Heart left ventricle (tissue), 16 donors: ENCODE results near the gene EVI2A. TPM values are rescaled to one million over a fixed set of nuclear protein-coding genes. Genes with fewer than 3 reads are reported as not detected.

Experiments used
- ATAC-seq, 4 donors: fragments of 200-7000 bp; cut with Tn5 transposase; one replicate each; pipeline ENCODE4 v1.9.1; 2020 to 2022; ENCODE audit warnings: moderate library complexity in 4 of 4, mild to moderate bottlenecking in 3 of 4, moderate number of reproducible peaks in 1 of 4
- DNase-seq, 5 donors: peaks; one replicate each; pipeline ENCODE4 v3.0.0-alpha.2; 2020
- H3K27ac ChIP-seq, 12 donors: fragments of 200-600 bp; sonication (generic) in 4 of 12; one replicate each; pipeline versions ENCODE4 v1.5.0 to v1.8.0; 2016 to 2022; ENCODE audit warnings: mild to moderate bottlenecking in 2 of 12
- H3K27me3 ChIP-seq, 9 donors: fragments of 200-600 bp; sonication (generic) in 2 of 9; one replicate each; pipeline versions ENCODE4 v1.5.1 to v1.8.0; 2016 to 2022; ENCODE audit warnings: mild to moderate bottlenecking in 3 of 9
- H3K36me3 ChIP-seq, 9 donors: fragments of 200-600 bp; sonication (generic) in 2 of 9; one replicate each; pipeline versions ENCODE4 v1.5.0 to v1.8.0; 2018 to 2022; ENCODE audit warnings: mild to moderate bottlenecking in 2 of 9
- H3K4me1 ChIP-seq, 12 donors: fragments of 200-600 bp; sonication (generic) in 4 of 12; one replicate each; pipeline versions ENCODE4 v1.5.0 to v1.8.0; 2016 to 2022; ENCODE audit warnings: mild to moderate bottlenecking in 3 of 12
- H3K4me3 ChIP-seq, 12 donors: fragments of 200-600 bp; sonication (generic) in 4 of 12; one replicate each; pipeline versions ENCODE4 v1.5.0 to v1.8.0; 2017 to 2022; ENCODE audit warnings: mild to moderate bottlenecking in 9 of 12, moderate library complexity in 4 of 12
- H3K9me3 ChIP-seq, 12 donors: fragments of 200-600 bp; sonication (generic) in 4 of 12; one replicate each; pipeline versions ENCODE4 v1.5.0 to v1.8.0; 2016 to 2022; ENCODE audit warnings: mild to moderate bottlenecking in 1 of 12
- CTCF ChIP-seq, 12 donors: fragments of 200-600 bp; sonication (generic) in 4 of 12; IDR thresholded peaks; one replicate each; pipeline versions ENCODE4 v1.5.0 to v1.8.0; 2018 to 2022; ENCODE audit warnings: antibody characterized with exemption in 12 of 12, mild to moderate bottlenecking in 5 of 12
- POLR2A ChIP-seq, 2 donors: fragments of 450-650 bp; IDR thresholded peaks; one replicate each; pipeline ENCODE4 v1.6.1; 2017; ENCODE audit warnings: antibody characterized with exemption in 2 of 2, mild to moderate bottlenecking in 2 of 2, moderate library complexity in 2 of 2
- WGBS, 4 donors: extraction: QIAGEN DNeasy Blood & Tissue Kit in 2 of 4; methylation state at CpG; one replicate each; pipeline versions ENCODE4 v1.1.5 to v1.1.7; 2013 to 2018; 5-methylcytosine and 5-hydroxymethylcytosine counted together
- intact Hi-C, 10 donors: fragments of 100-400 bp; cut with DNase I; formaldehyde crosslinking; loops; one replicate each; pipeline versions ENCODE4 v1.11.1 to v1.14.2; 2022
- polyA plus RNA-seq, 2 donors: library from polyadenylated mRNA; stranded (reverse); fragments of 200-250 nt; gene quantifications; one replicate each; pipeline ENCODE4 v1.2.3, GENCODE V29; 2013
- total RNA-seq, 9 donors: library from RNA; depleted of rRNA in 2 of 9; stranded (reverse); fragments of >200 nt in 2 of 9; fragmentation: NEBNext Ultra II Directional in 3 of 9; extraction: Animal tissue kit (Norgen Biotek cat#: 25700) in 3 of 9; gene quantifications; one replicate each; pipeline versions ENCODE4 v1.1.0 to v1.2.4, GENCODE V29; 2016 to 2023
- donor health status: ischemic (EF 13 %, LVEDD 7.1; RV severe dilation, severe dysfunction).
- donor health status: healthy with polysubstance abuse.
- donor health status: DM: no; HTN: yes; CAD: no.
- donor health status: DM: no; HTN: no; CAD: no.
- donor health status: ischemic (EF 25% LVEDD 6.9; RV normal size, moderate dysfunction).
- donor health status: ischemic (EF 25% LVEDD 5.7; RV mildly dilated, moderate dysfunction).
- donor health status: healthy.
- donor health status: DM: yes; HTN: yes; CAD: no.
- donor health status: ischemic (EF 35%, LVEDD 5.7; RV mildly dilated, moderate dysfunction).
- donor health status: nonischemic (EF 11% LVEDD 7.7; RV severe dilation, severe dysfunction).
- donor health status: DM: yes; HTN: yes; CAD: no.
- donor health status: PGD.
- donor health status: ischemic (EF 29% LVEDD 5.4; RV normal size, mild dysfunction).
- donor health status: nonischemic (EF 23%, LVEDD 6.1; RV moderate dilation, normal function).

Gene EVI2A
- total and polyA plus RNA-seq, 11 donors, result 0.63 to 13.3 (median 1.9) TPM

DNA sequence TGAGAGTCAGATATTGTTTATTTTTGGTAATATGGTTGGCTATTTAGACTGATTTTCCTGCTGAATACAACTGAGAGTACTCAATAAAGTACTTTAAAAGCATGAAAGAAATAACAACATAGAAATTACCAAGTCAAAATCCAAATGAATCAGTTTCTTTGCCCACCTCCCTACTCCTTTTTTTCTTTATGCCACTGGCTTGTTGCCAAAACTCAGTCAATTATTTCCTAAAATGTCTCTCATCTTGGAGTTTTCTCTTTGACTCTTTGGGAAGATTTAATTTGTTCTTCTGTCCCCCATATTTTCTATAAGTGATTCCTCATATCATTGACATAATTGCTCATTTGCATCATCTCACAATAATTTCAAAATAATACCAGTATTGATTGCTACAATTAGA, 21.8 kb downstream of the EVI2A start:
- intact Hi-C loops, result no loop called here
- DNase-seq, result no peak
- Histone ChIP-seq H3K4me1 (no peaks in the 10 kb centered on the region), H3K9me3 (no peaks in the 10 kb centered on the region), H3K4me3 (no peak overlapping the region), H3K27me3 (no peaks in the 10 kb centered on the region), H3K27ac (no peak overlapping the region), H3K36me3 (peaks cover 0 to 9% (median 5%) of the 10 kb centered on the region in 9 donors)
- no peak for TF ChIP-seq POLR2A (IDR thresholded peaks at IDR 0.05)
- TF ChIP-seq CTCF (IDR thresholded peaks at IDR 0.05), result no peak
- no peak for ATAC-seq

DNA sequence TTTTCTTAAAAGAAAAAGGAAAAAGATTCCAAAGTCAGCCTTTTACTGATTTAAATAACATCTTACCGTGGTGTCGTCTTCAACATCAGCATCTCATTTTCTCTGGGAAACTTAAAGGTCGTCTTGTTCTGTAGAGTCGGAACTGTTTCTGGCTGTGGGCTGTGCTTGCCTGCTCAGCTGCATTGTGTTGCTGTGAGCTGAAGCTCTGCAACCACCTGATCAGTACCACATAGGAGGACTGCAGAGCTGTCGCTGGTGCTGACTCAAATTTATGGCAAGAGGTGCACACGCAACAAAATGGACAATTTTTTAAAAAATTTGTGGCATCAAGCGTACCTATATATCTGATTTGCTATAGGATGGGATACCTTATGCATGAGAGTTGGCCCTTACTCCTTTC, 24.3 kb downstream of the EVI2A start, which contains the start of gene OMG:
Gene OMG, minus strand, starts transcription at position 150 of the 400 bp plus-strand sequence. CDS start 908 bp downstream, outside the sequence.
- intact Hi-C loops, result no loop called here
- TF ChIP-seq CTCF (IDR thresholded peaks at IDR 0.05), result no peak
- ATAC-seq, result no peak

DNA sequence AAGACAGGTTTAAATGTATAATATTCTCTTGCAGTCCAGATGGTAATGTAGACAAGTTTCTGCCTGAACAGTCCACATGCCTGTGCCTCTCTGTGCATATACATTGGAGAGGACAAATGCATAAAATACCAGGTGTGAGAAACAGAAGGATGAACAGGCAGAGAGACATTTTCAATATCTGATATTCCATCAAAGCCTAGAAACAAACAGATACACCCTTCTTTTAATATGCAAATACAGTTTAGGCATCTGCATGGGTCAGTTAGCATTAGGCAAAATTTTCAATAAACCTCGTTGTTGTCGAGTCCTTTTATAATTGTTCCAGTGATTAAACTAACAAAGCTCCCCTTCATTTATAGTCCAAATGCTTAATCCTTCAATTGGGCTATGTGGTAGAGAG, 25.3 kb downstream of the EVI2A start:
- WGBS, 4 donors, result 88 to 92% (median 90%) methylated on average over 2 of the region's 2 CpGs
- intact Hi-C loops, result no loop called here
- TF ChIP-seq CTCF (IDR thresholded peaks at IDR 0.05), result no peak
- no peak for TF ChIP-seq POLR2A (IDR thresholded peaks at IDR 0.05)
- ATAC-seq, result no peak
- H3K4me1 ChIP-seq, result no peaks in the 10 kb centered on the region
- no peak overlapping the region for H3K4me3 ChIP-seq
- H3K9me3 ChIP-seq, result no peaks in the 10 kb centered on the region
- H3K27me3 ChIP-seq, result no peaks in the 10 kb centered on the region
- peaks cover 0 to 18% (median 6%) of the 10 kb centered on the region in 9 donors for H3K36me3 ChIP-seq
- no peak for DNase-seq
- no peak overlapping the region for H3K27ac ChIP-seq

More for the DNA sequence above, 24.3 kb downstream of the EVI2A start, which contains the start of gene OMG:
- 85 to 89% (median 87%) methylated on average over 7 of the region's 7 CpGs for WGBS, 4 donors
- no peaks in the 10 kb centered on the region for H3K27me3 ChIP-seq
- no peaks in the 10 kb centered on the region for H3K9me3 ChIP-seq
- H3K4me1 ChIP-seq, result no peaks in the 10 kb centered on the region
- peaks cover 0 to 10% (median 4%) of the 10 kb centered on the region in 9 donors for H3K36me3 ChIP-seq
- no peak within 1 kb of the TSS for H3K27ac ChIP-seq
- no peak for DNase-seq
- H3K4me3 ChIP-seq, result no peak within 1 kb of the TSS

- Histone ChIP-seq H3K27me3 (no peaks in the 10 kb centered on the region), H3K36me3 (peaks cover 0 to 19% (median 6%) of the 10 kb centered on the region in 9 donors), H3K4me3 (no peak overlapping the region), H3K27ac (no peak overlapping the region), H3K4me1 (no peaks in the 10 kb centered on the region), H3K9me3 (no peaks in the 10 kb centered on the region)
- intact Hi-C loops, result no loop called here
- 93 to 96% (median 93%) methylated on average over 1 of the region's 1 CpG for WGBS, 4 donors
- no peak for TF ChIP-seq CTCF (IDR thresholded peaks at IDR 0.05)
- no peak for TF ChIP-seq POLR2A (IDR thresholded peaks at IDR 0.05)
- ATAC-seq, result no peak
- no peak for DNase-seq
These were observed 25.9 kb downstream of the EVI2A start for GRCh38 chr17:31295489-31295871.
